AG04449 (cell line): ENCODE data around the gene PGM3.

Source experiments
- CTCF ChIA-PET: fragments of 350-600 bp; formaldehyde crosslinking; extraction: SDS; loops from one replicate; lab custom pipeline; 2021; ENCODE audit warnings: antibody characterized with exemption; lab: Yijun Ruan, JAX
- POLR2A ChIA-PET: fragments of 400-600, 350-600 bp; formaldehyde crosslinking; extraction: SDS; loops from one replicate; lab custom pipeline; 2020; ENCODE audit warnings: antibody characterized with exemption, inconsistent platforms; lab: Yijun Ruan, JAX
- DNase-seq: peaks from one replicate; pipeline ENCODE4 v3.0.0-alpha.2; 2010; ENCODE audit warnings: low read depth, low spot score
- H3K4me3 ChIP-seq: 2 replicates; pipeline ENCODE4 v1.5.1; 2011; ENCODE audit warnings: low read depth, mild to moderate bottlenecking, control low read depth, low read length
- TF ChIP-seq, protein P1 (sequence below): IDR thresholded peaks from one replicate; pipeline ENCODE4 v1.5.1; 2011; ENCODE audit warnings: mild to moderate bottlenecking, moderate library complexity, low read length, control low read depth, inconsistent platforms; ENCODE audit not compliant: insufficient read depth; ENCODE audit errors: missing control alignments

Gene PGM3

GRCh38 chr6:83220121-83220520 is 27.1 kb upstream of the PGM3 start:
- no peak for DNase-seq
- TF ChIP-seq, protein P1, sequence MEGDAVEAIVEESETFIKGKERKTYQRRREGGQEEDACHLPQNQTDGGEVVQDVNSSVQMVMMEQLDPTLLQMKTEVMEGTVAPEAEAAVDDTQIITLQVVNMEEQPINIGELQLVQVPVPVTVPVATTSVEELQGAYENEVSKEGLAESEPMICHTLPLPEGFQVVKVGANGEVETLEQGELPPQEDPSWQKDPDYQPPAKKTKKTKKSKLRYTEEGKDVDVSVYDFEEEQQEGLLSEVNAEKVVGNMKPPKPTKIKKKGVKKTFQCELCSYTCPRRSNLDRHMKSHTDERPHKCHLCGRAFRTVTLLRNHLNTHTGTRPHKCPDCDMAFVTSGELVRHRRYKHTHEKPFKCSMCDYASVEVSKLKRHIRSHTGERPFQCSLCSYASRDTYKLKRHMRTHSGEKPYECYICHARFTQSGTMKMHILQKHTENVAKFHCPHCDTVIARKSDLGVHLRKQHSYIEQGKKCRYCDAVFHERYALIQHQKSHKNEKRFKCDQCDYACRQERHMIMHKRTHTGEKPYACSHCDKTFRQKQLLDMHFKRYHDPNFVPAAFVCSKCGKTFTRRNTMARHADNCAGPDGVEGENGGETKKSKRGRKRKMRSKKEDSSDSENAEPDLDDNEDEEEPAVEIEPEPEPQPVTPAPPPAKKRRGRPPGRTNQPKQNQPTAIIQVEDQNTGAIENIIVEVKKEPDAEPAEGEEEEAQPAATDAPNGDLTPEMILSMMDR = no peak
- CTCF ChIA-PET = interaction anchor here (0.8 to 14.2 kb wide), 8 partner anchors 9 to 301 kb away, joined by 3 to 493 read pairs (median 4); partner anchors contain the start of genes DOP1A, PRSS35 and UBE3D
- POLR2A ChIA-PET = no interaction called here
- H3K4me3 ChIP-seq = no peak overlapping the region

DNA sequence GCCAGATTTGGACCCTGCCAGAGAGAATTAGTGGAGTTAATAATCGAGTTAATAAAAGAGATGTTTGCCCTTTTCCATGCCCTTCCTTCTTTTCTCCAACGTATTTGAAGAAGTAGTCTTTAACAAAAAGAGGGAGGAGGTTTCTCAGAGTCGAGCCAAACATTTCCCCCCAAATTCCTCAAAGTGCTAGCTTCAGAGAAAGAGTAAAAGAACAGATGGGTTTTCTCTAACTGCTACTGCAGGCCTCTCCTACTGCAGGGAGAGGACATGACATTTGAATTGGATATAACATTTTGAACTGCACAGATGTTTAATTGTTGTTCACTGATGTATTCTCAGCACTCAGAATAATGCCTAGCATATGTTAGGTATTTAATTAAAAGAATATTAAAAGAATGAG is 25.6 kb upstream of the PGM3 start:
- ChIA-PET CTCF (interaction anchor here (0.6 to 14.2 kb wide), 7 partner anchors 9 to 303 kb away, joined by 3 to 493 read pairs (median 6); partner anchors contain the start of genes DOP1A, PRSS35 and UBE3D), POLR2A (no interaction called here)
- TF ChIP-seq, protein P1 = no peak
- DNase-seq = no peak
- H3K4me3 ChIP-seq = no peak overlapping the region

GRCh38 chr6:83216806-83217205 is 23.7 kb upstream of the PGM3 start:
- no peak overlapping the region for H3K4me3 ChIP-seq
- TF ChIP-seq, protein P1 = no peak
- POLR2A ChIA-PET = interaction anchor here (0.9 kb wide), 1 partner anchor 151 kb away, joined by 3 read pairs; the partner anchor contains the start of gene UBE3D
- no peak for DNase-seq
- CTCF ChIA-PET = interaction anchor here (1.1 to 14.2 kb wide), 14 partner anchors 11 to 296 kb away, joined by 3 to 493 read pairs (median 8); partner anchors contain the start of genes DOP1A, PRSS35 and UBE3D

- no peak for DNase-seq
- POLR2A ChIA-PET = interaction anchor here (1.0 kb wide), 1 partner anchor 148 kb away, joined by 6 read pairs; the partner anchor contains the start of gene DOP1A
- H3K4me3 ChIP-seq = no peak overlapping the region
- TF ChIP-seq, protein P1 = peak; percentile 86
- CTCF ChIA-PET = interaction anchor here (0.7 to 14.2 kb wide), 48 partner anchors 9 to 967 kb away, joined by 3 to 493 read pairs (median 4); partner anchors contain the start of genes DOP1A, IBTK, PRSS35 and RWDD2A
Observed at GRCh38 chr6:83215131-83216047, 22.3 kb upstream of the PGM3 start.

DNA sequence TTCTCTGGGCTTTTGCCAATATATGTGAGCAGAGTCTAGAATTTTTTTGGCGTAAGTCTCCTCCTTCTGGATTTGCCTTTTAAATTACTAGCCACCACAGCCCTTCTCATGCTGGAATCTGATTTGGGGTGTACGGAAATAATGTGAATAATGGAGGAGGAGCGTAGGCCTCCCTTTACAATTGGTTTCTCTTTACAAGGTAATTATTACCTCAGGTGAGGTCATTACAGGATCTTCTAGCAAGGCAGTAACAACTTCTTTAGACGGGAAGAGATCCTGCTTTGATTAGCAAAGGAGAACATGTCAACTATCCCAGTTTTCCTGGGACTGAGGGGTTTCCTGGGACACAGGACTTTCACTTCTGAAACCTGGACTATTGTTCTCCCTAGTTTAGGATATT is 9.0 kb upstream of the PGM3 start:
- CTCF ChIA-PET = interaction anchor here (5.1 kb wide), 1 partner anchor 14 kb away, joined by 33 read pairs; no protein-coding TSS in a partner anchor
- TF ChIP-seq, protein P1 = no peak
- DNase-seq = no peak

DNA sequence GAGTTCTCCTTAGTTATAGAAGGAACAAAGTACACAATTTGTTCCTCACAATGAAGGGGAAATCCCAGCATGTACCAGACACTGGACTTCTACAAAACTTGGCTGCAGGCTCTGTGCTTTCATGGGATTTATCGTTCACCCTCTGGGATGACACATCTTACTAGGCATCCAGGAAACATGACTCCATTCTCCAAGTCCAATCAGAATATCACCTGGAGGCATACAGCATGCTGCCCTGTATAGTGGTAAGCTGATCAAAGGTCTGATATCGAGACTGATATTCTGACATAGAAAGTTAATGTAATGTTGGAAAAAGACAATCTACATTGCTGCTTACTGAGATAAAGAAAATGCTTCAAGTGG is 6.8 kb upstream of the PGM3 start:
- H3K4me3 ChIP-seq = no peak overlapping the region
- CTCF ChIA-PET = interaction anchor here (5.1 to 7.7 kb wide), 2 partner anchors 16 to 133 kb away, joined by 33 to 78 read pairs; partner anchors contain the start of genes DOP1A and UBE3D
- POLR2A ChIA-PET = no interaction called here
- no peak for DNase-seq
- TF ChIP-seq, protein P1 = no peak

More for the DNA sequence above, 9.0 kb upstream of the PGM3 start:
- H3K4me3 ChIP-seq = no peak overlapping the region
- POLR2A ChIA-PET = no interaction called here
